Effector memory CD8-positive, alpha-beta T cell (primary cell): Measurements from ENCODE around the gene DUSP22.

Source experiments
- ATAC-seq: fragments of 150-1000 bp; cut with Tn5 transposase; replicated peaks from 2 replicates; pipeline ENCODE4 v1.10.0; 2021; ENCODE audit warnings: mild to moderate bottlenecking, moderate library complexity
- DNase-seq, 3 experiments: peaks; one replicate each; pipeline ENCODE4 v3.0.0; 2021
- H3K27ac Mint-ChIP-seq, 2 donors: one replicate each; pipeline ENCODE4 v1.8.0; 2022; ENCODE audit warnings: mild to moderate bottlenecking in 2 of 2, mixed read lengths in 2 of 2, moderate library complexity in 2 of 2
- H3K27me3 Mint-ChIP-seq, 2 donors: one replicate each; pipeline ENCODE4 v1.8.0; 2022; ENCODE audit warnings: mixed read lengths in 2 of 2
- H3K36me3 Mint-ChIP-seq: one replicate; pipeline ENCODE4 v1.8.0; 2022; ENCODE audit warnings: mild to moderate bottlenecking, moderate library complexity, mixed read lengths; ENCODE audit not compliant: insufficient read depth
- H3K4me1 Mint-ChIP-seq, 2 donors: one replicate each; pipeline ENCODE4 v1.8.0; 2022; ENCODE audit warnings: low read depth in 2 of 2, mixed read lengths in 2 of 2
- H3K4me3 Mint-ChIP-seq, 2 donors: one replicate each; pipeline ENCODE4 v1.8.0; 2022; ENCODE audit warnings: mild to moderate bottlenecking in 2 of 2, mixed read lengths in 2 of 2, moderate library complexity in 2 of 2
- H3K9me3 Mint-ChIP-seq, 2 donors: one replicate each; pipeline ENCODE4 v1.8.0; 2022; ENCODE audit warnings: mixed read lengths in 2 of 2

Gene DUSP22

GRCh38 chr6:314377-314776, 22.1 kb downstream of the DUSP22 start:
- DNase-seq (no peak), ATAC-seq (no peak)
- no peaks in the 10 kb centered on the region for H3K9me3 Mint-ChIP-seq
- peaks cover 3% of the 10 kb centered on the region for H3K36me3 Mint-ChIP-seq
- H3K4me1 Mint-ChIP-seq, result peaks cover 25 to 39% of the 10 kb centered on the region in 2 donors
- peak overlapping the region in 1 of 2 donors; percentile 11 for H3K27ac Mint-ChIP-seq
- H3K27me3 Mint-ChIP-seq, result no peaks in the 10 kb centered on the region
- H3K4me3 Mint-ChIP-seq, result no peak overlapping the region

- H3K4me1 Mint-ChIP-seq, result peaks cover 25 to 39% of the 10 kb centered on the region in 2 donors
- no peak overlapping the region for H3K27ac Mint-ChIP-seq
- no peaks in the 10 kb centered on the region for H3K27me3 Mint-ChIP-seq
- DNase-seq (no peak), ATAC-seq (no peak)
- no peaks in the 10 kb centered on the region for H3K9me3 Mint-ChIP-seq
- peaks cover 1% of the 10 kb centered on the region for H3K36me3 Mint-ChIP-seq
- H3K4me3 Mint-ChIP-seq, result no peak overlapping the region
These were observed 22.9 kb downstream of the DUSP22 start for GRCh38 chr6:315226-315625.

- no peaks in the 10 kb centered on the region for H3K36me3 Mint-ChIP-seq
- no peaks in the 10 kb centered on the region for H3K9me3 Mint-ChIP-seq
- H3K4me3 Mint-ChIP-seq, result no peak overlapping the region
- H3K27ac Mint-ChIP-seq, result peak overlapping the region in 1 of 2 donors; percentile 47
- no peak for DNase-seq
- H3K27me3 Mint-ChIP-seq, result no peaks in the 10 kb centered on the region
- H3K4me1 Mint-ChIP-seq, result peaks cover 25 to 39% of the 10 kb centered on the region in 2 donors
- ATAC-seq, result no peak
These were observed 23.9 kb downstream of the DUSP22 start for GRCh38 chr6:315921-316752.

- Mint-ChIP-seq H3K9me3 (no peaks in the 10 kb centered on the region), H3K4me3 (no peak overlapping the region), H3K27ac (peak overlapping the region in 1 of 2 donors; percentile 47), H3K36me3 (no peaks in the 10 kb centered on the region), H3K4me1 (peaks cover 25 to 37% of the 10 kb centered on the region in 2 donors), H3K27me3 (no peaks in the 10 kb centered on the region)
- ATAC-seq (no peak), DNase-seq (no peak)
These were observed 24.4 kb downstream of the DUSP22 start for GRCh38 chr6:316753-317038.

- H3K4me1 Mint-ChIP-seq, result peaks cover 22 to 34% of the 10 kb centered on the region in 2 donors
- no peak overlapping the region for H3K4me3 Mint-ChIP-seq
- no peak for ATAC-seq
- DNase-seq, result no peak
- peak overlapping the region in 1 of 2 donors; percentile 47 for H3K27ac Mint-ChIP-seq
- no peaks in the 10 kb centered on the region for H3K27me3 Mint-ChIP-seq
- no peaks in the 10 kb centered on the region for H3K36me3 Mint-ChIP-seq
- no peaks in the 10 kb centered on the region for H3K9me3 Mint-ChIP-seq
These were observed 24.8 kb downstream of the DUSP22 start for GRCh38 chr6:317060-317447.

GRCh38 chr6:317448-318144, 25.3 kb downstream of the DUSP22 start:
- Mint-ChIP-seq H3K36me3 (no peaks in the 10 kb centered on the region), H3K27me3 (no peaks in the 10 kb centered on the region), H3K4me1 (peaks cover 18 to 28% of the 10 kb centered on the region in 2 donors), H3K4me3 (no peak overlapping the region), H3K9me3 (no peaks in the 10 kb centered on the region), H3K27ac (peak overlapping the region in 1 of 2 donors; percentile 47)
- DNase-seq (no peak), ATAC-seq (no peak)

GRCh38 chr6:318243-318890, 26.1 kb downstream of the DUSP22 start:
- H3K4me1 Mint-ChIP-seq, result peaks cover 12 to 21% of the 10 kb centered on the region in 2 donors
- H3K9me3 Mint-ChIP-seq, result no peaks in the 10 kb centered on the region
- no peaks in the 10 kb centered on the region for H3K27me3 Mint-ChIP-seq
- DNase-seq (no peak), ATAC-seq (no peak)
- H3K36me3 Mint-ChIP-seq, result no peaks in the 10 kb centered on the region
- H3K4me3 Mint-ChIP-seq, result no peak overlapping the region
- H3K27ac Mint-ChIP-seq, result no peak overlapping the region

GRCh38 chr6:319177-320131, 27.2 kb downstream of the DUSP22 start:
- Mint-ChIP-seq H3K4me1 (peaks cover 11 to 18% of the 10 kb centered on the region in 2 donors), H3K4me3 (no peak overlapping the region), H3K9me3 (no peaks in the 10 kb centered on the region), H3K27me3 (no peaks in the 10 kb centered on the region), H3K36me3 (no peaks in the 10 kb centered on the region), H3K27ac (peak overlapping the region in 1 of 2 donors; percentile 14)
- ATAC-seq (no peak), DNase-seq (no peak)

- ATAC-seq (no peak), DNase-seq (no peak)
- Mint-ChIP-seq H3K4me3 (no peak overlapping the region), H3K4me1 (peaks cover 9 to 13% of the 10 kb centered on the region in 2 donors), H3K27ac (no peak overlapping the region), H3K27me3 (no peaks in the 10 kb centered on the region), H3K36me3 (no peaks in the 10 kb centered on the region), H3K9me3 (no peaks in the 10 kb centered on the region)
These were observed 28.3 kb downstream of the DUSP22 start for GRCh38 chr6:320351-321157.

- Mint-ChIP-seq H3K4me3 (no peak overlapping the region), H3K4me1 (peaks cover 9 to 13% of the 10 kb centered on the region in 2 donors), H3K27ac (no peak overlapping the region), H3K36me3 (no peaks in the 10 kb centered on the region), H3K9me3 (no peaks in the 10 kb centered on the region), H3K27me3 (no peaks in the 10 kb centered on the region)
- ATAC-seq (no peak), DNase-seq (no peak)
These were observed 28.8 kb downstream of the DUSP22 start for GRCh38 chr6:321158-321438.

- ATAC-seq, result no peak
- peaks cover 9 to 13% of the 10 kb centered on the region in 2 donors for H3K4me1 Mint-ChIP-seq
- no peaks in the 10 kb centered on the region for H3K9me3 Mint-ChIP-seq
- H3K27ac Mint-ChIP-seq, result no peak overlapping the region
- H3K27me3 Mint-ChIP-seq, result no peaks in the 10 kb centered on the region
- H3K4me3 Mint-ChIP-seq, result no peak overlapping the region
- H3K36me3 Mint-ChIP-seq, result no peaks in the 10 kb centered on the region
- DNase-seq, result no peak
These were observed 29.4 kb downstream of the DUSP22 start for GRCh38 chr6:321536-322258.

- ATAC-seq (no peak), DNase-seq (no peak)
- no peaks in the 10 kb centered on the region for H3K9me3 Mint-ChIP-seq
- no peaks in the 10 kb centered on the region for H3K36me3 Mint-ChIP-seq
- no peak overlapping the region for H3K4me3 Mint-ChIP-seq
- H3K27me3 Mint-ChIP-seq, result no peaks in the 10 kb centered on the region
- H3K27ac Mint-ChIP-seq, result no peak overlapping the region
- peaks cover 5 to 11% of the 10 kb centered on the region in 2 donors for H3K4me1 Mint-ChIP-seq
These were observed 30.1 kb downstream of the DUSP22 start for GRCh38 chr6:322259-322930.
